Activated T-helper 1 cell treated with anti-CD3 and anti-CD28 coated beads, Interleukin-12 subunit alpha, Interleukin-12 subunit beta, Interleukin-2, Interleukin-4 antibody, amounts not matched to agents 30 ng/mL and 10 ng/mL and 1 ng/mL, durations not matched to agents 14 hours and 24 hours and 36 hours (primary cell): ENCODE results near the gene BAZ2B. TPM values are rescaled to one million over a fixed set of nuclear protein-coding genes. Genes with fewer than 3 reads are reported as not detected.

Experiments used
- DNase-seq: peaks from one replicate; pipeline ENCODE4 v3.0.0; 2021; ENCODE audit warnings: low spot score
- H3K27ac Mint-ChIP-seq: one replicate; pipeline ENCODE4 v1.8.0; 2021; ENCODE audit warnings: mild to moderate bottlenecking, mixed read lengths
- H3K27me3 Mint-ChIP-seq: one replicate; pipeline ENCODE4 v1.8.0; 2022; ENCODE audit warnings: mild to moderate bottlenecking, moderate library complexity, mixed read lengths; ENCODE audit not compliant: insufficient read depth
- H3K36me3 Mint-ChIP-seq: one replicate; pipeline ENCODE4 v1.8.0; 2021; ENCODE audit warnings: low read depth, mixed read lengths
- H3K4me1 Mint-ChIP-seq: one replicate; pipeline ENCODE4 v1.8.0; 2021; ENCODE audit warnings: low read depth, mixed read lengths
- H3K4me3 Mint-ChIP-seq: one replicate; pipeline ENCODE4 v1.8.0; 2021; ENCODE audit warnings: mild to moderate bottlenecking, moderate library complexity, mixed read lengths
- H3K9me3 Mint-ChIP-seq: one replicate; pipeline ENCODE4 v1.8.0; 2021; ENCODE audit warnings: mixed read lengths
- intact Hi-C: fragments of 100-400 bp; cut with micrococcal nuclease; formaldehyde crosslinking; loops from one replicate; pipeline ENCODE4 v1.15.1; 2024
- total RNA-seq: library from RNA; stranded (reverse); gene quantifications from 2 replicates; pipeline ENCODE4 v1.2.3, GENCODE V29; 2022

The BAZ2B gene, protein sequence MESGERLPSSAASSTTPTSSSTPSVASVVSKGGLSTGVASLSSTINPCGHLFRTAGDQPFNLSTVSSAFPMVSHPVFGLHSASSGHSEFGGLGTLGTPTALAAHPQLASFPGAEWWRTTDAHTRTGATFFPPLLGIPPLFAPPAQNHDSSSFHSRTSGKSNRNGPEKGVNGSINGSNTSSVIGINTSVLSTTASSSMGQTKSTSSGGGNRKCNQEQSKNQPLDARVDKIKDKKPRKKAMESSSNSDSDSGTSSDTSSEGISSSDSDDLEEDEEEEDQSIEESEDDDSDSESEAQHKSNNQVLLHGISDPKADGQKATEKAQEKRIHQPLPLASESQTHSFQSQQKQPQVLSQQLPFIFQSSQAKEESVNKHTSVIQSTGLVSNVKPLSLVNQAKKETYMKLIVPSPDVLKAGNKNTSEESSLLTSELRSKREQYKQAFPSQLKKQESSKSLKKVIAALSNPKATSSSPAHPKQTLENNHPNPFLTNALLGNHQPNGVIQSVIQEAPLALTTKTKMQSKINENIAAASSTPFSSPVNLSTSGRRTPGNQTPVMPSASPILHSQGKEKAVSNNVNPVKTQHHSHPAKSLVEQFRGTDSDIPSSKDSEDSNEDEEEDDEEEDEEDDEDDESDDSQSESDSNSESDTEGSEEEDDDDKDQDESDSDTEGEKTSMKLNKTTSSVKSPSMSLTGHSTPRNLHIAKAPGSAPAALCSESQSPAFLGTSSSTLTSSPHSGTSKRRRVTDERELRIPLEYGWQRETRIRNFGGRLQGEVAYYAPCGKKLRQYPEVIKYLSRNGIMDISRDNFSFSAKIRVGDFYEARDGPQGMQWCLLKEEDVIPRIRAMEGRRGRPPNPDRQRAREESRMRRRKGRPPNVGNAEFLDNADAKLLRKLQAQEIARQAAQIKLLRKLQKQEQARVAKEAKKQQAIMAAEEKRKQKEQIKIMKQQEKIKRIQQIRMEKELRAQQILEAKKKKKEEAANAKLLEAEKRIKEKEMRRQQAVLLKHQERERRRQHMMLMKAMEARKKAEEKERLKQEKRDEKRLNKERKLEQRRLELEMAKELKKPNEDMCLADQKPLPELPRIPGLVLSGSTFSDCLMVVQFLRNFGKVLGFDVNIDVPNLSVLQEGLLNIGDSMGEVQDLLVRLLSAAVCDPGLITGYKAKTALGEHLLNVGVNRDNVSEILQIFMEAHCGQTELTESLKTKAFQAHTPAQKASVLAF (N-terminal part only)
- total RNA-seq = 3.2 and 3.9 TPM in 2 replicates

- intact Hi-C loops = loop anchor here (5.0 to 10.0 kb wide), 3 partner anchors 191 to 329 kb away; partner anchors contain the start of gene WDSUB1
Observed at GRCh38 chr2:159616286-159616701, at the start of gene BAZ2B. BAZ2B (minus strand) TSS chr2:159616548; CDS start chr2:159478719, 137,829 bp downstream.

GRCh38 chr2:159661286-159661685, 44.9 kb upstream of the BAZ2B start:
- H3K9me3 Mint-ChIP-seq = no peaks in the 10 kb centered on the region
- H3K4me3 Mint-ChIP-seq = no peak overlapping the region
- H3K4me1 Mint-ChIP-seq = no peaks in the 10 kb centered on the region
- no peak overlapping the region for H3K27ac Mint-ChIP-seq
- no peaks in the 10 kb centered on the region for H3K36me3 Mint-ChIP-seq
- intact Hi-C loops = no loop called here
- no peaks in the 10 kb centered on the region for H3K27me3 Mint-ChIP-seq
- DNase-seq = no peak

More at GRCh38 chr2:159616286-159616701, at the start of gene BAZ2B:
- DNase-seq = no peak
- Mint-ChIP-seq H3K9me3 (no peaks in the 10 kb centered on the region), H3K27me3 (peaks cover 32% of the 10 kb centered on the region), H3K36me3 (no peaks in the 10 kb centered on the region), H3K4me3 (peak within 1 kb of the TSS; percentile 83), H3K4me1 (peaks cover 18% of the 10 kb centered on the region), H3K27ac (peak within 1 kb of the TSS; percentile 51)

- Mint-ChIP-seq H3K36me3 (no peaks in the 10 kb centered on the region), H3K9me3 (no peaks in the 10 kb centered on the region), H3K4me3 (no peak overlapping the region), H3K4me1 (no peaks in the 10 kb centered on the region), H3K27me3 (no peaks in the 10 kb centered on the region), H3K27ac (no peak overlapping the region)
- DNase-seq = no peak
- intact Hi-C loops = no loop called here
Observed at GRCh38 chr2:159658881-159659873, 42.8 kb upstream of the BAZ2B start.

DNA sequence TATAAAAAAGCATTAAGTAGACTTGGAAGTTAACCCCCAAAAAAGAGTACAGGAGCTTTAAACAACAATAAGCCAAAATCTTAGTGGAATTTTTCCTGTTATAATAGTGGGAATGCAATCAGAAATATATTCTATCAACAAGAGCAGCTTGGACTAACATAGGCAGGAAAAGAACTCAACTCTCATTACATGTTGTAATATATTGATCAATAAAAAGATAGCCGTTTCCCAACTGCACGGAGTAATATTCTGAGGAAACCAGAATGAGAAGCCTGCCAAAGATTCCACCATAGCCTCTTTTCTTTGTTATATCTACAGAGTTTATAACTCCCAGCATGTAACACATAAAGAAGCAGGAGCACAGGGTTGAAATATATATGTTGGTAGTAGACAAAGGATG, 37.6 kb upstream of the BAZ2B start:
- Mint-ChIP-seq H3K4me1 (no peaks in the 10 kb centered on the region), H3K9me3 (no peaks in the 10 kb centered on the region), H3K4me3 (no peak overlapping the region), H3K27me3 (no peaks in the 10 kb centered on the region), H3K27ac (no peak overlapping the region), H3K36me3 (no peaks in the 10 kb centered on the region)
- intact Hi-C loops = no loop called here
- no peak for DNase-seq

GRCh38 chr2:159651884-159652283, 35.5 kb upstream of the BAZ2B start:
- no peak overlapping the region for H3K27ac Mint-ChIP-seq

DNA sequence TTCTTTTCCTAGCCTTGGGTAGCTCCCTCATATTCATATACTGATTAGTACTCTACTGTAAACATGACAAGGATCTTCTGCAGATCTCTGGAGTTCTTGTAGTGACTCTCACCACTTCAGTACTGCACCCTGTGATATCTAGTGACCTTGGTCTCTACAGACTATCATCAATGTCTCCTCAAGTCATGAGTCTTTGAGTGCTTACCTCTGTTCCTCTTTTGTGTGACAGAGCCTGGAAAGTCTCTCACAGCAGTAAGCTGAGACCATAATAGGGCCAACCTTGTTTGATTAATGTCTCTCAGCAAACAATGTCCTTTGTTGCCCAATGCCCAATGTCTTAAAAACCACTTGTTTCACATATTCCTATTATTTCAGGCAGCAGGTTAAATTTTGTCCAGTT, 34.2 kb upstream of the BAZ2B start:
- Mint-ChIP-seq H3K27me3 (no peaks in the 10 kb centered on the region), H3K4me3 (no peak overlapping the region)

More at GRCh38 chr2:159651884-159652283, 35.5 kb upstream of the BAZ2B start:
- DNase-seq = no peak
- Mint-ChIP-seq H3K36me3 (no peaks in the 10 kb centered on the region), H3K27me3 (no peaks in the 10 kb centered on the region), H3K4me1 (no peaks in the 10 kb centered on the region), H3K4me3 (no peak overlapping the region), H3K9me3 (no peaks in the 10 kb centered on the region)
- intact Hi-C loops = no loop called here

DNA sequence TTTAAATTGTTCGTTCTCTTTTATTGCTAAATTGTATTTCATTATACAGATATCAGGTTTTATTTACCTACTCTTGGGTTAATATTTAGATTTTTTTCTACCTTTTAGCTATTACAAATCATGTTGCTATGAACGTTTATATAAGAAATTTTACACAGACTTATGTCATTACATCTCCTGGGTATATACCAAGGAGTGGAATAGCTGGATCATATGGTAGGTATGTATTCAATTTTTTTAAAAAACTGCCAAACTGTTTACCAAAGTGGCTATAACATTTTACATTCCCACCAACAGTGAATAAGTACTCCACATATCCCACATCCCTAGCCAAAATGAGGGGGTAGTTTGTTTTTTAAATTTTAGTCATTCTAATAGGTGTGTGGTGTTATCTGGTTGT, 32.3 kb upstream of the BAZ2B start:
- Mint-ChIP-seq H3K27me3 (no peaks in the 10 kb centered on the region), H3K4me1 (no peaks in the 10 kb centered on the region), H3K9me3 (no peaks in the 10 kb centered on the region), H3K36me3 (no peaks in the 10 kb centered on the region), H3K4me3 (no peak overlapping the region), H3K27ac (no peak overlapping the region)
- intact Hi-C loops = no loop called here
- DNase-seq = no peak

More for the DNA sequence above, 34.2 kb upstream of the BAZ2B start:
- intact Hi-C loops = no loop called here
- H3K9me3 Mint-ChIP-seq = no peaks in the 10 kb centered on the region
- no peaks in the 10 kb centered on the region for H3K36me3 Mint-ChIP-seq
- no peak for DNase-seq
- H3K4me1 Mint-ChIP-seq = no peaks in the 10 kb centered on the region
- H3K27ac Mint-ChIP-seq = no peak overlapping the region

DNA sequence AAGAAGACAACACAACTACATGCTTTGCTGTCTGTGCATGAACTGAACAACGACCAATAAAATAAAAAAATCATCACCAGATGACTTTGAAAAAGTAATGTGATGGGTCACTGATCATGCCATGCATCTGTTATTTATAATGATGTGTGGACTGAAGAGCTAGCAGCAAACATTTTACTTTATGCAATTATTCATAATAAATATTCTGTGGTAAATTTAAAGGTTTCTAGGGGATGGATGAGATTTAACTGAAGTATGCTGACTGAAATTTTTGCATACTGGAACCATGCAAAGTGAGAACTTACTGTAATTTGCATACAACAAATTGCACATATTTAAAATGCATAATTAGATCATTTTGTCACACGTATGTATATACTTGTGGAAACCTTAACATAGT, 31.3 kb upstream of the BAZ2B start:
- Mint-ChIP-seq H3K9me3 (no peaks in the 10 kb centered on the region), H3K4me1 (no peaks in the 10 kb centered on the region), H3K27me3 (no peaks in the 10 kb centered on the region), H3K36me3 (no peaks in the 10 kb centered on the region), H3K27ac (no peak overlapping the region), H3K4me3 (no peak overlapping the region)
- no peak for DNase-seq
- intact Hi-C loops = no loop called here

GRCh38 chr2:159640176-159640575, 23.8 kb upstream of the BAZ2B start:
- no peak overlapping the region for H3K27ac Mint-ChIP-seq
- H3K27me3 Mint-ChIP-seq = peaks cover 3% of the 10 kb centered on the region
- H3K4me3 Mint-ChIP-seq = no peak overlapping the region
- H3K4me1 Mint-ChIP-seq = no peaks in the 10 kb centered on the region
- DNase-seq = no peak
- peaks cover 8% of the 10 kb centered on the region for H3K9me3 Mint-ChIP-seq
- H3K36me3 Mint-ChIP-seq = no peaks in the 10 kb centered on the region
- intact Hi-C loops = no loop called here

- intact Hi-C loops = no loop called here
Observed at GRCh38 chr2:159639712-159640111, 23.4 kb upstream of the BAZ2B start.

GRCh38 chr2:159639071-159639470, 22.7 kb upstream of the BAZ2B start:
- peaks cover 3% of the 10 kb centered on the region for H3K27me3 Mint-ChIP-seq
- H3K4me1 Mint-ChIP-seq = no peaks in the 10 kb centered on the region
- H3K27ac Mint-ChIP-seq = no peak overlapping the region
- H3K9me3 Mint-ChIP-seq = peaks cover 8% of the 10 kb centered on the region
- no peak for DNase-seq
- H3K36me3 Mint-ChIP-seq = no peaks in the 10 kb centered on the region
- H3K4me3 Mint-ChIP-seq = no peak overlapping the region
- intact Hi-C loops = no loop called here

More at GRCh38 chr2:159639712-159640111, 23.4 kb upstream of the BAZ2B start:
- no peak overlapping the region for H3K27ac Mint-ChIP-seq
- no peaks in the 10 kb centered on the region for H3K36me3 Mint-ChIP-seq
- H3K9me3 Mint-ChIP-seq = peaks cover 8% of the 10 kb centered on the region
- no peaks in the 10 kb centered on the region for H3K4me1 Mint-ChIP-seq
- DNase-seq = no peak
- H3K27me3 Mint-ChIP-seq = peaks cover 3% of the 10 kb centered on the region
- no peak overlapping the region for H3K4me3 Mint-ChIP-seq
